Uterus (tissue), 4 donors: ENCODE measurements around the gene RFX7. TPM values are rescaled to one million over a fixed set of nuclear protein-coding genes. Genes with fewer than 3 reads are reported as not detected.

Experiments used
- DNase-seq, 2 donors: peaks; one replicate each; pipeline ENCODE4 v3.0.0-alpha.2; 2019 to 2020
- H3K27ac ChIP-seq, 2 donors: fragments of 200-600 bp; sonication (generic); 1 replicate in 1 of 2; 2 replicates in 1 of 2; pipeline ENCODE4 v1.5.1; 2016 to 2018
- H3K27me3 ChIP-seq, 2 donors: fragments of 200-600 bp; sonication (generic); one replicate each; pipeline ENCODE4 v1.5.1; 2018 to 2019; ENCODE audit warnings: control low read depth in 1 of 2
- H3K36me3 ChIP-seq, 2 donors: fragments of 200-600 bp; sonication (generic); one replicate each; pipeline ENCODE4 v1.5.1; 2019; ENCODE audit warnings: control low read depth in 1 of 2
- H3K4me1 ChIP-seq, 2 donors: fragments of 200-600 bp; sonication (generic); one replicate each; pipeline ENCODE4 v1.5.1; 2018 to 2019; ENCODE audit warnings: control low read depth in 1 of 2
- H3K4me3 ChIP-seq, 2 donors: fragments of 200-600 bp; sonication (generic); 1 replicate in 1 of 2; 2 replicates in 1 of 2; pipeline ENCODE4 v1.5.1; 2018 to 2019; ENCODE audit warnings: mild to moderate bottlenecking in 1 of 2
- H3K9me3 ChIP-seq, 2 donors: fragments of 200-600 bp; sonication (generic); one replicate each; pipeline ENCODE4 v1.5.1; 2019; ENCODE audit warnings: control low read depth in 1 of 2
- CTCF ChIP-seq, 4 experiments: fragments of 200-600 bp in 2 of 4; fragments of 450-650 bp in 2 of 4; sonication (generic) in 2 of 4; IDR thresholded peaks; one replicate each; pipeline ENCODE4 v1.5.1; 2016 to 2019; ENCODE audit warnings: antibody characterized with exemption in 4 of 4, mild to moderate bottlenecking in 2 of 4, moderate library complexity in 1 of 4
- POLR2A ChIP-seq, 2 donors: fragments of 450-650 bp; IDR thresholded peaks; one replicate each; pipeline ENCODE4 v1.6.1; 2016; ENCODE audit warnings: antibody characterized with exemption in 2 of 2, mild to moderate bottlenecking in 1 of 2, moderate library complexity in 1 of 2
- intact Hi-C: fragments of 100-400 bp; cut with DNase I; formaldehyde crosslinking; loops from one replicate; pipeline ENCODE4 v1.15.1; 2023; ENCODE audit warnings: low total_unique reads
- total RNA-seq, 4 donors: library from RNA; depleted of rRNA in 3 of 4; stranded (reverse); fragments of >200 nt in 3 of 4; gene quantifications; one replicate each; pipeline versions ENCODE4 v1.1.0 to v1.2.4, GENCODE V29; 2014 to 2023
- donor health status: DM: yes; HTN: yes; CAD: no.

The RFX7 gene
- total RNA-seq, 4 donors from 2014 or later: 3.1 to 22.9 (median 11.9) TPM

- Histone ChIP-seq H3K4me1 (no peaks in the 10 kb centered on the region), H3K4me3 (no peak overlapping the region), H3K27me3 (no peaks in the 10 kb centered on the region), H3K36me3 (no peaks in the 10 kb centered on the region), H3K9me3 (no peaks in the 10 kb centered on the region), H3K27ac (no peak overlapping the region)
- DNase-seq: no peak
- TF ChIP-seq CTCF (IDR thresholded peaks at IDR 0.05) (no peak), POLR2A (IDR thresholded peaks at IDR 0.05) (no peak)
- intact Hi-C loops: no loop called here
Measured at GRCh38 chr15:56102441-56102840, 141.2 kb downstream of the RFX7 start.

- intact Hi-C loops: no loop called here
- no peaks in the 10 kb centered on the region for H3K4me1 ChIP-seq
- H3K9me3 ChIP-seq: no peaks in the 10 kb centered on the region
- no peak overlapping the region for H3K4me3 ChIP-seq
- H3K27me3 ChIP-seq: no peaks in the 10 kb centered on the region
- H3K27ac ChIP-seq: no peak overlapping the region
- no peaks in the 10 kb centered on the region for H3K36me3 ChIP-seq
- DNase-seq: no peak
- TF ChIP-seq CTCF (IDR thresholded peaks at IDR 0.05): no peak
- TF ChIP-seq POLR2A (IDR thresholded peaks at IDR 0.05): no peak
Measured at GRCh38 chr15:56099311-56099710, 144.4 kb downstream of the RFX7 start.

GRCh38 chr15:56098195-56098863 is 145.3 kb downstream of the RFX7 start:
- Histone ChIP-seq H3K4me1 (no peaks in the 10 kb centered on the region), H3K36me3 (no peaks in the 10 kb centered on the region), H3K27ac (no peak overlapping the region), H3K4me3 (no peak overlapping the region), H3K27me3 (no peaks in the 10 kb centered on the region), H3K9me3 (no peaks in the 10 kb centered on the region)
- DNase-seq: no peak
- intact Hi-C loops: no loop called here
- no peak for TF ChIP-seq CTCF (IDR thresholded peaks at IDR 0.05)
- no peak for TF ChIP-seq POLR2A (IDR thresholded peaks at IDR 0.05)

- H3K9me3 ChIP-seq: no peaks in the 10 kb centered on the region
- no peaks in the 10 kb centered on the region for H3K4me1 ChIP-seq
- peaks cover 0 to 2% of the 10 kb centered on the region in 2 donors for H3K36me3 ChIP-seq
- no peak for DNase-seq
- no peak overlapping the region for H3K27ac ChIP-seq
- TF ChIP-seq CTCF (IDR thresholded peaks at IDR 0.05): no peak
- TF ChIP-seq POLR2A (IDR thresholded peaks at IDR 0.05): no peak
- intact Hi-C loops: no loop called here
- no peak overlapping the region for H3K4me3 ChIP-seq
- H3K27me3 ChIP-seq: no peaks in the 10 kb centered on the region
Measured at GRCh38 chr15:56095406-56095805, 148.3 kb downstream of the RFX7 start.

- Histone ChIP-seq H3K4me1 (no peaks in the 10 kb centered on the region), H3K27me3 (no peaks in the 10 kb centered on the region), H3K4me3 (no peak overlapping the region), H3K36me3 (peaks cover 0 to 2% of the 10 kb centered on the region in 2 donors), H3K9me3 (no peaks in the 10 kb centered on the region), H3K27ac (no peak overlapping the region)
- DNase-seq: no peak
- TF ChIP-seq POLR2A (IDR thresholded peaks at IDR 0.05): no peak
- TF ChIP-seq CTCF (IDR thresholded peaks at IDR 0.05): no peak
- intact Hi-C loops: no loop called here
Measured at GRCh38 chr15:56094171-56094570, 149.5 kb downstream of the RFX7 start.
